ENCODE measurements around the gene L1CAM. TPM values are rescaled to one million over a fixed set of nuclear protein-coding genes. Genes with fewer than 3 reads are reported as not detected.

L1CAM gene
- total and polyA plus RNA-seq, 2 of the 8 experiments (the other 6 are each of a cell fraction or from before 2014, with no cell fraction given), result 11.0 to 43.0 TPM

DNA sequence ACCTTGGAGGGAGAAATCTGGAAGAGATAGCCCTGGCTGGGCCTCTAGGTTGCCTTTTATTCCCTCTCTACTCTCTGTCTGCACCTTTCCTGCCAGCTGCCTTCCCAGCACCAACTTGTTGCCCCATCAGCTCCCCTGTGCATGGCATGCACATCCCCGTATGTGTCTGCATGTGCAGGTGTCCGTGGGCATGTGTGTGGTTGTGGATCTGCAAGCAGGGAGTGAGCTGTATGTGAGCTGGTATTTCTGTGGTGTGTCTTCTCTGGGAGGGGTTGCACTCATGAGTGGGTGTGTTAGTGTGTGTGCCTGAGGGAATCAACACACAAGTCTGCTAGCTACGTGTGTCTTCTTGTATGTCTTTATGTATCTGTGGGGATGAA is 9.9 kb downstream of the L1CAM start (continued):
- TF ChIP-seq SP2 (IDR thresholded peaks at IDR 0.05; ENCODE audit: low read length) (no peak), CEBPB (IDR thresholded peaks at IDR 0.05; ENCODE audit: low read depth, low read length) (no peak), BRCA1 (IDR thresholded peaks at IDR 0.05; ENCODE audit: low read depth, low read length) (no peak)
- TF ChIP-seq, protein P1, sequence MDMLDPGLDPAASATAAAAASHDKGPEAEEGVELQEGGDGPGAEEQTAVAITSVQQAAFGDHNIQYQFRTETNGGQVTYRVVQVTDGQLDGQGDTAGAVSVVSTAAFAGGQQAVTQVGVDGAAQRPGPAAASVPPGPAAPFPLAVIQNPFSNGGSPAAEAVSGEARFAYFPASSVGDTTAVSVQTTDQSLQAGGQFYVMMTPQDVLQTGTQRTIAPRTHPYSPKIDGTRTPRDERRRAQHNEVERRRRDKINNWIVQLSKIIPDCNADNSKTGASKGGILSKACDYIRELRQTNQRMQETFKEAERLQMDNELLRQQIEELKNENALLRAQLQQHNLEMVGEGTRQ (IDR thresholded peaks at IDR 0.05; ENCODE audit: low read length), result no peak
